Measurements from ENCODE around the gene DDHD1. TPM values are rescaled to one million over a fixed set of nuclear protein-coding genes. Genes with fewer than 3 reads are reported as not detected.
"Not testable (repeated sequence)": the region's sequence is repeated elsewhere in the genome, so short reads cannot be mapped to it uniquely, and the experiment has no call there.

The DDHD1 gene
- polyA plus RNA-seq, 1 of the 3 experiments (the other 2 are of a cell fraction), result 1.9 TPM

DNA sequence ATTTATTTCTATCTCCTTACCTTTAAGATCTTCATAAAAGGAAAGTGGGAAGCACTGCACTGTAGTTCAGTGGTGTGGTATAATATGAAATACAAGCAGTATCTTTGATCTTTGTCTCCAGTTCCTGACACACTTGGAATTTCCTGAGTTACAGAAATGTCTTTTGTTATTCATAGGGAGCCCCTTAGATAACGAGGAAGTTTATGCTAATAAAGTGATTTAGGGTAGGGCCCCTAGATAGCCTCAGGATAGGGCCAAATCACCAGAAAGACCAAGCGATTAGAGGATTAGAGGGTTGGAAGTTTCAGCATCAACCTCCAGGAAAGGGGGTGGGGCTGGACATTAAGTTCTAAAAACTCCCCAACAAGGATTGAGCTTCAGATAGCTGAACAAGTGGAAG lies 29.9 kb upstream of the DDHD1 start:
- H3K4me1 ChIP-seq (ENCODE audit: control insufficient read depth in 1 of 2, insufficient read depth in 2 of 2, low read depth in 1 of 2, low read length in 1 of 2), result no peaks in the 10 kb centered on the region
- POLR2A ChIA-PET, result no interaction called here

DNA sequence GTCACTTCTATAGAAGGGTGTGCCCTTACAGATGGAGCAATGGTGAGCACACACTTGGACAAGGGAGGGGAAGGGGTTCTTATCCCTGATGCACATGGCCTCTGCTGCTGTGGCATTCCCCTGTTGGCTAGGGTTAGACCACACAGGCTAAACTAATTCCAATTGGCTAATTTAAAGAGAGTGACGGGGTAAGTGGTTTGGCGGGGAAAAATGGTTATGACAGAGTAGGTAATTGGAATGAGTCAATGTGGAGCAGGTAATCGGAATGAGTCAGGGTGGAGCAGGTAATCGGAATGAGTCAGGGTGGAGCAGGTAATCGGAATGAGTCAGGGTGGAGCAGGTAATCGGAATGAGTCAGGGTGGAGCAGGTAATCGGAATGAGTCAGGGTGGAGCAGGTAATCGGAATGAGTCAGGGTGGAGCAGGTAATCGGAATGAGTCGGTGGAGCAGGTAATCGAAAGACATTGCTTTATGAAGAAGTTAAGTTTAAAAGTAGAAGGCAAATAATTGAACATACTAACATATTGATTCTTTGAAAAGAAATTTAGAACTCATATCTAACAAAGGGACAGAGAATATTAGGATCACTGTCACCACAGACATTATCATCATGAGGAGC lies 28.4 kb upstream of the DDHD1 start:
- H3K9me3 ChIP-seq; DNase-seq; H3K79me2 ChIP-seq (ENCODE audit: insufficient read depth); H3K9me2 ChIP-seq; H3K9ac ChIP-seq; H3F3A ChIP-seq (replicated peaks; ENCODE audit: insufficient read depth); H4K20me1 ChIP-seq (ENCODE audit: insufficient read depth); H2AFZ ChIP-seq (ENCODE audit: low read depth); POLR2A ChIA-PET; H3K4me1 ChIP-seq (ENCODE audit: control insufficient read depth in 1 of 2, insufficient read depth in 2 of 2, low read depth in 1 of 2, low read length in 1 of 2); H3K27ac ChIP-seq (ENCODE audit: low read depth in 2 of 2, low read length in 1 of 2); H3K4me2 ChIP-seq; H3K4me3 ChIP-seq (ENCODE audit: low read depth in 2 of 2, low read length in 1 of 2); H3K27me3 ChIP-seq (ENCODE audit: insufficient read depth); H3K36me3 ChIP-seq (replicated peaks in 1 of 2; ENCODE audit: control insufficient read depth in 1 of 2, insufficient read depth in 2 of 2, low read length in 1 of 2): not testable (repeated sequence)
- WGBS (ENCODE audit: low lambda C conversion rate), result 82% methylated on average over 11 of the region's 11 CpGs
- CTCF ChIA-PET, result interaction anchor here (2.0 kb wide), 1 partner anchor 90 kb away, joined by 4 read pairs; no protein-coding TSS in a partner anchor

More for the DNA sequence above, 29.9 kb upstream of the DDHD1 start:
- Histone ChIP-seq H3K9ac (no peak overlapping the region), H4K20me1 (ENCODE audit: insufficient read depth) (no peaks in the 10 kb centered on the region), H3K79me2 (ENCODE audit: insufficient read depth) (no peaks in the 10 kb centered on the region), H3K4me3 (ENCODE audit: low read depth in 2 of 2, low read length in 1 of 2) (no peak overlapping the region), H3K9me2 (no peaks in the 10 kb centered on the region), H3K9me3 (no peaks in the 10 kb centered on the region), H3K27me3 (ENCODE audit: insufficient read depth) (no peaks in the 10 kb centered on the region), H2AFZ (ENCODE audit: low read depth) (no peak overlapping the region), H3F3A (replicated peaks; ENCODE audit: insufficient read depth) (no peaks in the 10 kb centered on the region), H3K36me3 (replicated peaks in 1 of 2; ENCODE audit: control insufficient read depth in 1 of 2, insufficient read depth in 2 of 2, low read length in 1 of 2) (no peaks in the 10 kb centered on the region), H3K27ac (ENCODE audit: low read depth in 2 of 2, low read length in 1 of 2) (no peak overlapping the region), H3K4me2 (no peak overlapping the region)
- 43% methylated on average over 2 of the region's 2 CpGs for WGBS (ENCODE audit: low lambda C conversion rate)
- no peak for DNase-seq
- TF ChIP-seq, protein P1, sequence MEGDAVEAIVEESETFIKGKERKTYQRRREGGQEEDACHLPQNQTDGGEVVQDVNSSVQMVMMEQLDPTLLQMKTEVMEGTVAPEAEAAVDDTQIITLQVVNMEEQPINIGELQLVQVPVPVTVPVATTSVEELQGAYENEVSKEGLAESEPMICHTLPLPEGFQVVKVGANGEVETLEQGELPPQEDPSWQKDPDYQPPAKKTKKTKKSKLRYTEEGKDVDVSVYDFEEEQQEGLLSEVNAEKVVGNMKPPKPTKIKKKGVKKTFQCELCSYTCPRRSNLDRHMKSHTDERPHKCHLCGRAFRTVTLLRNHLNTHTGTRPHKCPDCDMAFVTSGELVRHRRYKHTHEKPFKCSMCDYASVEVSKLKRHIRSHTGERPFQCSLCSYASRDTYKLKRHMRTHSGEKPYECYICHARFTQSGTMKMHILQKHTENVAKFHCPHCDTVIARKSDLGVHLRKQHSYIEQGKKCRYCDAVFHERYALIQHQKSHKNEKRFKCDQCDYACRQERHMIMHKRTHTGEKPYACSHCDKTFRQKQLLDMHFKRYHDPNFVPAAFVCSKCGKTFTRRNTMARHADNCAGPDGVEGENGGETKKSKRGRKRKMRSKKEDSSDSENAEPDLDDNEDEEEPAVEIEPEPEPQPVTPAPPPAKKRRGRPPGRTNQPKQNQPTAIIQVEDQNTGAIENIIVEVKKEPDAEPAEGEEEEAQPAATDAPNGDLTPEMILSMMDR (IDR thresholded peaks at IDR 0.05), result no peak
- no peak for TF ChIP-seq GABPA (IDR thresholded peaks at IDR 0.05; ENCODE audit: low read depth)
- no peak for TF ChIP-seq RFX5 (IDR thresholded peaks at IDR 0.05; ENCODE audit: low read length)
- no peak for TF ChIP-seq TCF12 (IDR thresholded peaks at IDR 0.05)
- no peak for TF ChIP-seq MXI1 (IDR thresholded peaks at IDR 0.05; ENCODE audit: low read depth, low read length)
- TF ChIP-seq, protein P2, sequence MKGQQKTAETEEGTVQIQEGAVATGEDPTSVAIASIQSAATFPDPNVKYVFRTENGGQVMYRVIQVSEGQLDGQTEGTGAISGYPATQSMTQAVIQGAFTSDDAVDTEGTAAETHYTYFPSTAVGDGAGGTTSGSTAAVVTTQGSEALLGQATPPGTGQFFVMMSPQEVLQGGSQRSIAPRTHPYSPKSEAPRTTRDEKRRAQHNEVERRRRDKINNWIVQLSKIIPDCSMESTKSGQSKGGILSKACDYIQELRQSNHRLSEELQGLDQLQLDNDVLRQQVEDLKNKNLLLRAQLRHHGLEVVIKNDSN (IDR thresholded peaks at IDR 0.05; ENCODE audit: borderline replicate concordance, low read depth), result no peak
- no peak for TF ChIP-seq JUND (IDR thresholded peaks at IDR 0.05)
- TF ChIP-seq MEF2A (IDR thresholded peaks at IDR 0.05; ENCODE audit: borderline replicate concordance, low read depth), result no peak
- TF ChIP-seq NFIC (IDR thresholded peaks at IDR 0.05; ENCODE audit: borderline replicate concordance), result no peak
- TF ChIP-seq, protein P3, sequence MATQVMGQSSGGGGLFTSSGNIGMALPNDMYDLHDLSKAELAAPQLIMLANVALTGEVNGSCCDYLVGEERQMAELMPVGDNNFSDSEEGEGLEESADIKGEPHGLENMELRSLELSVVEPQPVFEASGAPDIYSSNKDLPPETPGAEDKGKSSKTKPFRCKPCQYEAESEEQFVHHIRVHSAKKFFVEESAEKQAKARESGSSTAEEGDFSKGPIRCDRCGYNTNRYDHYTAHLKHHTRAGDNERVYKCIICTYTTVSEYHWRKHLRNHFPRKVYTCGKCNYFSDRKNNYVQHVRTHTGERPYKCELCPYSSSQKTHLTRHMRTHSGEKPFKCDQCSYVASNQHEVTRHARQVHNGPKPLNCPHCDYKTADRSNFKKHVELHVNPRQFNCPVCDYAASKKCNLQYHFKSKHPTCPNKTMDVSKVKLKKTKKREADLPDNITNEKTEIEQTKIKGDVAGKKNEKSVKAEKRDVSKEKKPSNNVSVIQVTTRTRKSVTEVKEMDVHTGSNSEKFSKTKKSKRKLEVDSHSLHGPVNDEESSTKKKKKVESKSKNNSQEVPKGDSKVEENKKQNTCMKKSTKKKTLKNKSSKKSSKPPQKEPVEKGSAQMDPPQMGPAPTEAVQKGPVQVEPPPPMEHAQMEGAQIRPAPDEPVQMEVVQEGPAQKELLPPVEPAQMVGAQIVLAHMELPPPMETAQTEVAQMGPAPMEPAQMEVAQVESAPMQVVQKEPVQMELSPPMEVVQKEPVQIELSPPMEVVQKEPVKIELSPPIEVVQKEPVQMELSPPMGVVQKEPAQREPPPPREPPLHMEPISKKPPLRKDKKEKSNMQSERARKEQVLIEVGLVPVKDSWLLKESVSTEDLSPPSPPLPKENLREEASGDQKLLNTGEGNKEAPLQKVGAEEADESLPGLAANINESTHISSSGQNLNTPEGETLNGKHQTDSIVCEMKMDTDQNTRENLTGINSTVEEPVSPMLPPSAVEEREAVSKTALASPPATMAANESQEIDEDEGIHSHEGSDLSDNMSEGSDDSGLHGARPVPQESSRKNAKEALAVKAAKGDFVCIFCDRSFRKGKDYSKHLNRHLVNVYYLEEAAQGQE (IDR thresholded peaks at IDR 0.05; ENCODE audit: low read depth, low read length), result no peak
- no peak for TF ChIP-seq ELF1 (IDR thresholded peaks at IDR 0.05)
- no peak for TF ChIP-seq GATA2 (CRISPR knock-in tag; IDR thresholded peaks at IDR 0.05)
- TF ChIP-seq EZH2phosphoT487 (IDR thresholded peaks at IDR 0.05; ENCODE audit: borderline replicate concordance, low read depth), result no peak
- no peak for TF ChIP-seq RXRA (IDR thresholded peaks at IDR 0.05; ENCODE audit: borderline replicate concordance, low read depth)
- CTCF ChIA-PET, result interaction anchor here (0.7 kb wide), 1 partner anchor 35 kb away, joined by 5 read pairs; no protein-coding TSS in a partner anchor

Data from SK-N-SH (cell line).